NCI-H1694 treated with DMSO at 0.1 percent for 48 hours (cell line): ENCODE measurements around the gene MBD2.
A peak's percentile ranks its signal among the peaks of the same experiment; 100 is the strongest.
"Not testable (repeated sequence)": the region's sequence is repeated elsewhere in the genome, so short reads cannot be mapped to it uniquely, and the experiment has no call there.

Experiments used
- DNase-seq: peaks from one replicate; lab custom pipeline; 2025; lab: John Stamatoyannopoulos, UW

Gene MBD2

GRCh38 chr18:54224379-54225014 lies at the start of gene MBD2:
Gene MBD2, minus strand, starts transcription at chr18:54224669. Its CDS starts 110 bp downstream, at chr18:54224559.
- peak; percentile 81 for DNase-seq

- DNase-seq = peak; percentile 8
Observed at GRCh38 chr18:54269893-54270844, 45.7 kb upstream of the MBD2 start.

- DNase-seq = no peak
Observed at GRCh38 chr18:54268751-54269150, 44.3 kb upstream of the MBD2 start.

GRCh38 chr18:54267701-54268100 lies 43.2 kb upstream of the MBD2 start:
- DNase-seq = no peak

- no peak for DNase-seq
Observed at GRCh38 chr18:54263904-54264336, 39.5 kb upstream of the MBD2 start.

- no peak for DNase-seq
Observed at GRCh38 chr18:54261894-54262293, 37.4 kb upstream of the MBD2 start.

GRCh38 chr18:54260396-54261072 lies 36.1 kb upstream of the MBD2 start:
- no peak for DNase-seq

- not testable (repeated sequence) for DNase-seq
Observed at GRCh38 chr18:54257818-54258217, 33.3 kb upstream of the MBD2 start.

- DNase-seq = no peak
Observed at GRCh38 chr18:54257015-54257414, 32.5 kb upstream of the MBD2 start.

- DNase-seq = no peak
Observed at GRCh38 chr18:54255141-54255540, 30.7 kb upstream of the MBD2 start.

- no peak for DNase-seq
Observed at GRCh38 chr18:54254265-54254758, 29.8 kb upstream of the MBD2 start.

- DNase-seq = no peak
Observed at GRCh38 chr18:54251606-54252390, 27.3 kb upstream of the MBD2 start.

GRCh38 chr18:54250846-54251261 lies 26.4 kb upstream of the MBD2 start:
- DNase-seq = no peak

GRCh38 chr18:54247511-54248175 lies 23.2 kb upstream of the MBD2 start:
- no peak for DNase-seq

GRCh38 chr18:54242327-54242726 lies 17.9 kb upstream of the MBD2 start:
- no peak for DNase-seq

GRCh38 chr18:54241483-54241882 lies 17.0 kb upstream of the MBD2 start:
- no peak for DNase-seq

GRCh38 chr18:54240629-54241107 lies 16.2 kb upstream of the MBD2 start:
- no peak for DNase-seq

GRCh38 chr18:54239601-54240000 lies 15.1 kb upstream of the MBD2 start:
- no peak for DNase-seq

- no peak for DNase-seq
Observed at GRCh38 chr18:54239091-54239490, 14.6 kb upstream of the MBD2 start.

- DNase-seq = no peak
Observed at GRCh38 chr18:54238173-54238936, 13.9 kb upstream of the MBD2 start.
